Panc1 (cell line): Measurements from ENCODE around the gene PLIN1. TPM values are rescaled to one million over a fixed set of nuclear protein-coding genes. Genes with fewer than 3 reads are reported as not detected.

Experiments used
- ATAC-seq: fragments of 200-7000 bp; cut with Tn5 transposase; 2 replicates; pipeline ENCODE4 v1.9.1; 2020; ENCODE audit warnings: mild to moderate bottlenecking, moderate library complexity
- BruUV-seq: library from RNA; stranded (reverse); fragments of 400-500 nt; replicated peaks from 2 replicates; lab custom pipeline; 2021; lab: Mats Ljungman, UMichigan
- CTCF ChIA-PET: fragments of 300-600 bp; sonication (Branson Sonifier 250); formaldehyde crosslinking; loops from one replicate; lab custom pipeline; 2022; ENCODE audit warnings: antibody characterized with exemption; lab: Charles Lee
- POLR2A ChIA-PET: fragments of 300-600 bp; sonication (Branson Sonifier 250); formaldehyde crosslinking; loops from one replicate; lab custom pipeline; 2022; ENCODE audit warnings: antibody characterized with exemption; lab: Charles Lee
- DNase-seq: peaks from one replicate; pipeline ENCODE4 v3.0.0-alpha.2; 2010; ENCODE audit warnings: low read depth, low spot score
- H3K27ac ChIP-seq: 2 replicates; pipeline ENCODE4 v1.5.1; 2011; ENCODE audit warnings: mild to moderate bottlenecking, low read length, inconsistent platforms
- H3K27me3 ChIP-seq: fragments of 200-500 bp; sonication (Bioruptor generic); 2 replicates; pipeline ENCODE4 v1.6.0; 2014; ENCODE audit warnings: low read length, inconsistent platforms; ENCODE audit not compliant: control insufficient read depth, insufficient read depth
- H3K36me3 ChIP-seq: fragments of 200-500 bp; sonication (Bioruptor generic); 2 replicates; pipeline ENCODE4 v1.5.1; 2014; ENCODE audit warnings: inconsistent platforms, mild to moderate bottlenecking, low read length, moderate library complexity; ENCODE audit not compliant: control insufficient read depth, insufficient read depth
- H3K4me1 ChIP-seq: 2 replicates; pipeline ENCODE4 v1.5.1; 2011; ENCODE audit warnings: inconsistent platforms, mild to moderate bottlenecking, low read length, moderate library complexity; ENCODE audit not compliant: control insufficient read depth, insufficient read depth
- H3K4me3 ChIP-seq, 2 experiments: 2 replicates each; pipeline ENCODE4 v1.5.1; 2011 to 2012; ENCODE audit warnings: low read depth in 2 of 2, low read length in 2 of 2, mild to moderate bottlenecking in 2 of 2, inconsistent platforms in 1 of 2, moderate library complexity in 1 of 2
- H3K9me3 ChIP-seq: fragments of 200-500 bp; sonication (Bioruptor generic); 2 replicates; pipeline ENCODE4 v1.5.1; 2014; ENCODE audit warnings: low read depth, mild to moderate bottlenecking, inconsistent platforms, low read length, moderate library complexity; ENCODE audit not compliant: control insufficient read depth, insufficient read depth
- POLR2AphosphoS5 ChIP-seq: IDR thresholded peaks from 2 replicates; pipeline ENCODE4 v1.6.1; 2012; ENCODE audit warnings: mild to moderate bottlenecking, low read depth, low read length, moderate library complexity
- SIN3A ChIP-seq: IDR thresholded peaks from 2 replicates; pipeline ENCODE4 v1.6.1; 2012; ENCODE audit warnings: low read depth, mild to moderate bottlenecking, low read length, moderate library complexity, borderline replicate concordance; ENCODE audit not compliant: insufficient read depth
- TCF7L2 ChIP-seq: IDR thresholded peaks from 2 replicates; pipeline ENCODE4 v1.6.1; 2011; ENCODE audit warnings: mild to moderate bottlenecking, low read depth, low read length, inconsistent platforms
- in situ Hi-C: cut with HindIII; loops from 2 replicates; pipeline ENCODE4 v1.10.0; 2016; ENCODE audit warnings: low sequenced_read_pairs, low pct_unique_long_range_greater_than_20kb
- intact Hi-C: fragments of 100-400 bp; cut with micrococcal nuclease; formaldehyde crosslinking; loops from one replicate; pipeline ENCODE4 v1.10.0; 2022; ENCODE audit not compliant: unreplicated experiment
- total RNA-seq: library from RNA; stranded (reverse); gene quantifications from one replicate; pipeline ENCODE4 v1.2.1, GENCODE V29; 2021; ENCODE audit not compliant: unreplicated experiment
- TF ChIP-seq, protein P1 (sequence below): fragments of 450-650 bp; IDR thresholded peaks from 2 replicates; pipeline ENCODE4 v1.5.1; 2017; ENCODE audit warnings: mild to moderate bottlenecking
- TF ChIP-seq, protein P2 (sequence below), 2 experiments: IDR thresholded peaks; 2 replicates each; pipeline ENCODE4 v1.6.1; 2011 to 2012; ENCODE audit warnings: low read depth in 2 of 2, control low read depth in 1 of 2, low read length in 1 of 2, mild to moderate bottlenecking in 1 of 2, moderate library complexity in 1 of 2; ENCODE audit not compliant: insufficient read depth in 1 of 2

The PLIN1 gene
- total RNA-seq, 1 experiment from 2014 or later: 0.44 TPM

DNA sequence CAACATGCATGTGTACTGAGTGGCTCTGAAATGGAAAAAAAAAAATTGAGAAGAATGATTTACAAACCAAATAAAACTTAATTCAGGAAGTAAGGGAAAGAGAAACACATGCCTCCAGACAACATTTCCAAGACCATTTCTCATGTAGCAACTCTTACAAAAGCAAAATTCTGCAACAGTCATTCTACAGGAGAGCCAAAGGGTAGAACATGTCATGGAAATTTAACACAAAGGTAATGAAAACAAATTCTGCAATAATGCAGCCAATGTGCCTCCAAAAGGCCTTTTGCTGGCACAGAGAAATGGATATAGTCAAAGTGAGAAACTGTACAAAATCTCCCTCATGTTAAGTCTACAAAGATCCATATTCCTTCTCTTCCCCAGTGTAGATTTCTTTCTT, 7.4 kb upstream of the PLIN1 start:
- ChIA-PET POLR2A (no interaction called here), CTCF (no interaction called here)
- BruUV-seq: no TSS peak
- intact Hi-C loops: no loop called here
- peaks cover 8% of the 10 kb centered on the region; the same call in 1 of the 2 replicates for H3K4me1 ChIP-seq
- no peak overlapping the region for H3K4me3 ChIP-seq
- TF ChIP-seq, protein P1, sequence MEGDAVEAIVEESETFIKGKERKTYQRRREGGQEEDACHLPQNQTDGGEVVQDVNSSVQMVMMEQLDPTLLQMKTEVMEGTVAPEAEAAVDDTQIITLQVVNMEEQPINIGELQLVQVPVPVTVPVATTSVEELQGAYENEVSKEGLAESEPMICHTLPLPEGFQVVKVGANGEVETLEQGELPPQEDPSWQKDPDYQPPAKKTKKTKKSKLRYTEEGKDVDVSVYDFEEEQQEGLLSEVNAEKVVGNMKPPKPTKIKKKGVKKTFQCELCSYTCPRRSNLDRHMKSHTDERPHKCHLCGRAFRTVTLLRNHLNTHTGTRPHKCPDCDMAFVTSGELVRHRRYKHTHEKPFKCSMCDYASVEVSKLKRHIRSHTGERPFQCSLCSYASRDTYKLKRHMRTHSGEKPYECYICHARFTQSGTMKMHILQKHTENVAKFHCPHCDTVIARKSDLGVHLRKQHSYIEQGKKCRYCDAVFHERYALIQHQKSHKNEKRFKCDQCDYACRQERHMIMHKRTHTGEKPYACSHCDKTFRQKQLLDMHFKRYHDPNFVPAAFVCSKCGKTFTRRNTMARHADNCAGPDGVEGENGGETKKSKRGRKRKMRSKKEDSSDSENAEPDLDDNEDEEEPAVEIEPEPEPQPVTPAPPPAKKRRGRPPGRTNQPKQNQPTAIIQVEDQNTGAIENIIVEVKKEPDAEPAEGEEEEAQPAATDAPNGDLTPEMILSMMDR: no peak
- TF ChIP-seq, protein P2, sequence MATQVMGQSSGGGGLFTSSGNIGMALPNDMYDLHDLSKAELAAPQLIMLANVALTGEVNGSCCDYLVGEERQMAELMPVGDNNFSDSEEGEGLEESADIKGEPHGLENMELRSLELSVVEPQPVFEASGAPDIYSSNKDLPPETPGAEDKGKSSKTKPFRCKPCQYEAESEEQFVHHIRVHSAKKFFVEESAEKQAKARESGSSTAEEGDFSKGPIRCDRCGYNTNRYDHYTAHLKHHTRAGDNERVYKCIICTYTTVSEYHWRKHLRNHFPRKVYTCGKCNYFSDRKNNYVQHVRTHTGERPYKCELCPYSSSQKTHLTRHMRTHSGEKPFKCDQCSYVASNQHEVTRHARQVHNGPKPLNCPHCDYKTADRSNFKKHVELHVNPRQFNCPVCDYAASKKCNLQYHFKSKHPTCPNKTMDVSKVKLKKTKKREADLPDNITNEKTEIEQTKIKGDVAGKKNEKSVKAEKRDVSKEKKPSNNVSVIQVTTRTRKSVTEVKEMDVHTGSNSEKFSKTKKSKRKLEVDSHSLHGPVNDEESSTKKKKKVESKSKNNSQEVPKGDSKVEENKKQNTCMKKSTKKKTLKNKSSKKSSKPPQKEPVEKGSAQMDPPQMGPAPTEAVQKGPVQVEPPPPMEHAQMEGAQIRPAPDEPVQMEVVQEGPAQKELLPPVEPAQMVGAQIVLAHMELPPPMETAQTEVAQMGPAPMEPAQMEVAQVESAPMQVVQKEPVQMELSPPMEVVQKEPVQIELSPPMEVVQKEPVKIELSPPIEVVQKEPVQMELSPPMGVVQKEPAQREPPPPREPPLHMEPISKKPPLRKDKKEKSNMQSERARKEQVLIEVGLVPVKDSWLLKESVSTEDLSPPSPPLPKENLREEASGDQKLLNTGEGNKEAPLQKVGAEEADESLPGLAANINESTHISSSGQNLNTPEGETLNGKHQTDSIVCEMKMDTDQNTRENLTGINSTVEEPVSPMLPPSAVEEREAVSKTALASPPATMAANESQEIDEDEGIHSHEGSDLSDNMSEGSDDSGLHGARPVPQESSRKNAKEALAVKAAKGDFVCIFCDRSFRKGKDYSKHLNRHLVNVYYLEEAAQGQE (IDR thresholded peaks at IDR 0.05; ENCODE audit: insufficient read depth in 1 of 2, low read depth in 2 of 2, low read length in 1 of 2): no peak
- H3K27me3 ChIP-seq: no peaks in the 10 kb centered on the region
- H3K9me3 ChIP-seq: no peaks in the 10 kb centered on the region
- no peaks in the 10 kb centered on the region for H3K36me3 ChIP-seq
- H3K27ac ChIP-seq: no peak overlapping the region
- in situ Hi-C loops: no loop called here
- DNase-seq (no peak), ATAC-seq (no peak)

DNA sequence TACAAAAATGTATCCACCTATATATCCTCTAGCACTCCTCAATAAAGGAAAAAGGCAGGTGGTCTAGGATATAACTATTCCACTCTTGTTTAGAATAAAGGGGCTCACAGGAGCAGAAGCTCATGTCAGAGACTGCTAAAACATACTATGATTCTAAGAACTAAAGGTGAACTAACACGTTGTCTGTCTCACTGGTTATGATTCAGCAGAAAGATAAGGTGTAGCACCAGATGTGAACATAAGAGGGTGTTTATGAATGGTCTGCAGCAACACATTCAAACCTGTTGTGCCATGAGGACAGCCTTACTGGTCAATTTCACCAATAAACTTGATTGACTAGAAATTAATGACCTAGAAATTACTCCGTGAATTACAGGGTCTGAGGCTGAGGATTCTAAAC, 6.8 kb upstream of the PLIN1 start:
- H3K27me3 ChIP-seq: no peaks in the 10 kb centered on the region
- no peaks in the 10 kb centered on the region for H3K9me3 ChIP-seq
- no peak overlapping the region for H3K27ac ChIP-seq
- H3K36me3 ChIP-seq: no peaks in the 10 kb centered on the region
- ChIA-PET CTCF (no interaction called here), POLR2A (no interaction called here)
- no TSS peak for BruUV-seq
- H3K4me3 ChIP-seq: no peak overlapping the region
- no peak for DNase-seq
- TF ChIP-seq, protein P2 (IDR thresholded peaks at IDR 0.05; ENCODE audit: insufficient read depth in 1 of 2, low read depth in 2 of 2, low read length in 1 of 2): no peak
- TF ChIP-seq POLR2AphosphoS5: no peak
- TF ChIP-seq SIN3A: no peak
- TF ChIP-seq, protein P1: no peak
- no peak for TF ChIP-seq TCF7L2
- intact Hi-C loops: no loop called here
- ATAC-seq: no peak
- in situ Hi-C loops: no loop called here
- peaks cover 5% of the 10 kb centered on the region; the same call in 1 of the 2 replicates for H3K4me1 ChIP-seq
